Amniotic stem cell (primary cell): ENCODE data around the gene KRTAP12-2.
"Not testable (repeated sequence)": the region's sequence is repeated elsewhere in the genome, so short reads cannot be mapped to it uniquely, and the experiment has no call there.

ENCODE experiments used
- DNase-seq: peaks from one replicate; lab custom pipeline; 2025; lab: John Stamatoyannopoulos, UW

Gene KRTAP12-2

DNA sequence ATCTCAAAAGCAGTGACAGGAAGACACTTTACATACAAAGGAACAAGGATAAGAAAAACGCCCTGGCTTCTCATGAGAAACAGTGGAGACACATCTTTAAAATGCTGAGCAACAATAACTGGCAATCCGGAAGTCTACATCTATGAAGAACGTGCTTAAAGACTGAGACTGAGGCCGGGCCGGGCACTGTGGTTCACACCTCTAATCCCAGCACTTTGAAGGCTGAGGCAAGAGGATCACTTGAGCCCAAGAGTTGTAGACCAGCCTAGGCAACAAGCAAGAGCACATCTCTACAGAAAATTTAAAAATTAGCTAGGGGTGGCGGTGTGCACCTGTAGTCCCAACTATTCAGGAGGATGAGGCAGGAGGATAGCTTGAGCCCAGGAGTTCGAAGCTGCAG lies 17.4 kb upstream of the KRTAP12-2 start:
- no peak for DNase-seq

- no peak for DNase-seq
Measured at GRCh38 chr21:44682580-44683151, 15.9 kb upstream of the KRTAP12-2 start.

DNA sequence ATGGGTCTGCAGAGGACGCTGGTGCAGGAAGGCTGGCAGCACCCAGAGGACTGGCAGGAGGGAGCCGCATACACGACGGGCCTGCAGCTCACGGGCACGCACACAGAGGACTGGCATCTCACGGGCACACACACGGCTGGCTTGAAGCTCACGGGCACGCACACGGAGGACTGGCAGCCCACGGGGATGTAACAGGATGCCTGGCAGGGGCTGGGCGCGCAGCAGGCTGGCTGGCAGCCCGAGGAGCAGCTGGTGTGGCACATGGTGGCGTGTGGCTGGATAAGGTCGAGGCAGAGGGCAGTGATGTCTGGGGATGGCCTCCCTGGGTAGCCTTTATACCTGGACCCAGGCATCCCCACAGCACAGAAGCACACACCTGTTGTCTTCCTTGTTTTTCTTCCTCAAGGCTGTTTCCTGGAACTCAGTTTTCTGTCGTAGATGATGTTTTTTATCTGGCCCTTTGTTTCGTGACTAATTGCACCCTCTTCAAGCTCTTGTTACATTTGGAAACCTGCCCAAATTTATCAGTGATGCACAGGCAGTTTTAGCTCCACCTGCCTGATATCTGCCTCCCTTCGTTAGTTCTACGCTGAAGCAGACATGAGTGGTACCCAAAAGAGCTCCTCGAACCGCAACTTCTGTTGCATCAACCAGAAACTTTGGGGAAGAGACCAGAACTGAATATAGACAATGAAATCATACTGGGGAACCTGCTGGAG lies 15.3 kb upstream of the KRTAP12-2 start, which contains the start of gene KRTAP12-1:
KRTAP12-1 (minus strand) TSS at position 303 of the 719 bp plus-strand sequence; CDS start at position 263, 40 bp downstream.
- no peak for DNase-seq

- DNase-seq = no peak
Measured at GRCh38 chr21:44681152-44681551, 14.4 kb upstream of the KRTAP12-2 start.

- no peak for DNase-seq
Measured at GRCh38 chr21:44677881-44678280, 11.2 kb upstream of the KRTAP12-2 start.

- DNase-seq = no peak
Measured at GRCh38 chr21:44671911-44672310, 5.2 kb upstream of the KRTAP12-2 start.

DNA sequence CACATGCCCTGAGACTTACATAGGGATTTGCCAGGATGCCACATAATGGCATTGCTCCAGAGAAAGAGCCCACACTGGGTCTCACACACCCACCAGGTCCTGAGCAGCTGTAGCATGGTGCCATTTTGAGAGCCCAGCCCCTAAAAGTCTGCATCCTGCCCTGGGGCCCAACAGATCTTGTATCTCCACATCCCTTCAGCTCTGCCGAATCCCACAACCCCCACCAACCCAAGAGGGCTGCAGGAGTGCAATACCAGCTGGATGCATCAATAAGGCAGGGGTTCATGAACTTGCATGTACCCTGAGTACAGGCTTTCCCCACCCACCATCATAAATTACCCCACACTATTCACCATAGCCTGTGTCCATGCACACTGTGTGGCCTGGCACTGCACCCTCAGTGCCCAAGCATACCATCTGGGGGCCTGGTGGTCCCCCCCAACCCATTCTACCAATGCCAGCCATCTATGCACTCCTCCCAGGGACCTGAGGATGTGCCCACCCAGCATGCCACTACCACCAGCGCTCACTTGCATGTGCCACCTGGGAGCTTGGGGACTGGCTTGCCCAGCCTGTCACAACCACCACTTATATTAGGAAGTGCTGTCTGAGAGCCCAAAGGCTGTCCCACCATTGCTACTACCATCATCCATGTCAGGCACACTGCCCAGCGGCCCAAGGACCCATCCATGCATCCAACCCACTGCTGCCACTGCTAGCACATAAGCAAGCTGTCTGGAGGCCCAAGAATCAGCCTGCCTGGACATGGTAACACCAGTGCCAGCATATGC lies 4.1 kb upstream of the KRTAP12-2 start:
- no peak for DNase-seq

DNA sequence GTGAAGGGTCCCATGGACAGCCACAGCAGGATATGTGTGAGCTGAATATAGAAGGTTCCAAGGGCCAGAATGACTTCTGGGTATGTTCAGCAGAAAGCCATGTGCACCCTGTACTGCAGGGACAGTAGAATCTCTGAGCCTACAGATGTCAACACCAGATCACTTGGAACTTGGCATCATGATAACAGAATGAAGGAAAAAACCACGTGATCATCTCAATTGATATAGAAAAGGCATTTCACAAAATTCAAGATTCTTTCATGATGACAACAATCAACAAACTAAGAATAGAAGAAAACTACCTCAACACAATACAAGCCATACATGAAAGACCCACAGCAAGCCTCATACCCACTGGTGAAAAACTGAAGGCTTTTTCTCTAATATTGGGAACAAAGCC lies 885 bp upstream of the KRTAP12-2 start:
- DNase-seq = no peak

DNA sequence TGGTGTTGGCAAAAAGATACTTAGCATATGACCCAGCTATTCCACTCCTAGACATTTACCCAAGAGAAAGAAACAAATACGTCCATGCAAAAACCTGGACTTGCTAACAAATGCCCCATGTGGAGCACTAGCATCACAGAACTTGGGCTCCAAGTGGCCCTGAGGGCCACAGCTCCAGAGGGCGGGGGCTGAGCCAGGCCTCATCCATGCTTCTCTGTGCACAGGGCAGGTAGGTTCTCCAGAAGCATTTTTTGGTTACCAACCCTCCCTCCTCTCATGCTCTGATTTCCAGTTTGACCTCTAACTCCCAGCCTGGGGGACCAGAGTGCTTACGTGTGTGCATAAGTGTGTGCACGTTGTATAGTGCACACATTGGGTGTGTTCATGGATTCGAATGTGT lies 2.0 kb downstream of the KRTAP12-2 start:
- DNase-seq = no peak

GRCh38 chr21:44661567-44661966 lies 5.2 kb downstream of the KRTAP12-2 start:
- not testable (repeated sequence) for DNase-seq

DNA sequence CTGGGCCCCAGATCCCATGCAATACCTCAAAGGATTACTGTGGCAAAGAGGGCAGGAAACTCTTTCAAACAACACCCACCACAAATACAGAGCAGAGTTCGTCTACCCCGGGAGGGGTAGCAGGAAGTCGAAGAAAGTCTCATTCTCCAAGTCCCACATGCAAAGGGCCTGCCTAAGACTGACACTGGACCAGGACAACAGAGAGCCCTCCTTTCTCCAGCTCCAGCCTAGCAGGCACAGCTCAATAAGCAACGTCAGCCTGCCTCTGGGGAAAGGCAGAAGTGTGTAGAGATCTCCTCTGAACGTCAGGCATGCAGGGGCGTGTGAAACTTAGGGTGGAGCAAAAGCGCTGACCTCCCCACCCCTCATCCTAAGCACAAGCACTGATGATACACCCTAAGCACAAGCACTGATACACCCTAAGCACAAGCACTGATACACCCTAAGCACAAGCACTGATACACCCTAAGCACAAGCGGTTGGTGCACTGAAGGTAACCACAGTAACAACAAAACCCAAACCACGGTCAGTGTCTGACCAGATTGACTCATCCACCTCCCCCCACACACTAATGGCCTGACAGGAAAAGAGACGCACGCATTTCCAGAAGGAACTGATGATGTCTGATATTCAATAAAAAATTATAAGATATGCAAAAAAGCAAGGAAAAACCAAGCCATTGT lies 7.7 kb downstream of the KRTAP12-2 start:
- DNase-seq = no peak

- no peak for DNase-seq
Measured at GRCh38 chr21:44658541-44658910, 8.2 kb downstream of the KRTAP12-2 start.

- DNase-seq = no peak
Measured at GRCh38 chr21:44657635-44658540, 8.8 kb downstream of the KRTAP12-2 start, which contains the start of gene KRTAP12-3. Gene KRTAP12-3, plus strand, starts transcription at chr21:44657932. Its CDS starts 48 bp downstream, at chr21:44657980.

- no peak for DNase-seq
Measured at GRCh38 chr21:44656868-44657267, 9.9 kb downstream of the KRTAP12-2 start.

GRCh38 chr21:44654576-44655175 lies 12.1 kb downstream of the KRTAP12-2 start, which contains the start of gene KRTAP12-4:
Gene KRTAP12-4, minus strand, starts transcription at chr21:44654659. Its CDS starts 45 bp downstream, at chr21:44654614.
- DNase-seq = no peak

GRCh38 chr21:44653656-44654575 lies 12.8 kb downstream of the KRTAP12-2 start:
- DNase-seq = no peak

GRCh38 chr21:44653123-44653522 lies 13.6 kb downstream of the KRTAP12-2 start:
- no peak for DNase-seq

DNA sequence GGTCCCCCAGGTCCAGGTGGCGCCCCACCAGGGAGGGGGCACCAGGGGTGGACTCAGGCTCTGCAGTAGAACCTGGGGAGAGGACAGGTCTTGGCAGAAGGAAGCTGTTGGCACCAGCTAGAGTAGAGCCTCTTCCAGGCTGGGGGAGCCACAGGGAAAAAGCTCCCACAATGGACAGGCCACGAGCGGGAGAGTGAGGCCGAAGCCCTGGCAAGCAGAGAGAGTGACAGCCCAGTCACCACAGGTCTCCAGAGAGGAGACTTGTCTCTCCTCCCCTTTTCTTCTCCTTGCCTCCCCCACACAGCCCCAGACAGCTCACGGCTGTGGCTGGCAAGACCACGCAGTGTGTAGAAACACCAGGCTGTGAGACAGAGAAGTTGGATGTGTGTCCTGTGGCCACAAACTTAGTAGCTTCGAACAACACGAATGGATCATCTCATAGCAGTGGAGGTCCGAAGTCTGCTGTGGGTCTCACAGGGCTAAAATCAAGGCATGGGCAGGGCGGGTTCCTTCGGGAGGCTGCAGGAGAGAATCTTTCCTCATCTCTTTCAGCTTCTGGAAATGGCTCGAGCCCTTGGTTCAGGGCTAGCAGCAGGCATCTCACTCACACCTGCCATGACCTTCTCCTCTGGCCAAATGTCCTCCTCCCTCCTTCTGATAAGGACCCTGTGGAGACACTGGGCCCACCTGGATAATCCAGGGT lies 15.6 kb downstream of the KRTAP12-2 start:
- no peak for DNase-seq
